ENCODE results near the gene OR2K2. TPM values are rescaled to one million over a fixed set of nuclear protein-coding genes. Genes with fewer than 3 reads are reported as not detected.

Gene OR2K2
- polyA plus RNA-seq, 2 of the 4 experiments (the other 2 are of a cell fraction): not detected

DNA sequence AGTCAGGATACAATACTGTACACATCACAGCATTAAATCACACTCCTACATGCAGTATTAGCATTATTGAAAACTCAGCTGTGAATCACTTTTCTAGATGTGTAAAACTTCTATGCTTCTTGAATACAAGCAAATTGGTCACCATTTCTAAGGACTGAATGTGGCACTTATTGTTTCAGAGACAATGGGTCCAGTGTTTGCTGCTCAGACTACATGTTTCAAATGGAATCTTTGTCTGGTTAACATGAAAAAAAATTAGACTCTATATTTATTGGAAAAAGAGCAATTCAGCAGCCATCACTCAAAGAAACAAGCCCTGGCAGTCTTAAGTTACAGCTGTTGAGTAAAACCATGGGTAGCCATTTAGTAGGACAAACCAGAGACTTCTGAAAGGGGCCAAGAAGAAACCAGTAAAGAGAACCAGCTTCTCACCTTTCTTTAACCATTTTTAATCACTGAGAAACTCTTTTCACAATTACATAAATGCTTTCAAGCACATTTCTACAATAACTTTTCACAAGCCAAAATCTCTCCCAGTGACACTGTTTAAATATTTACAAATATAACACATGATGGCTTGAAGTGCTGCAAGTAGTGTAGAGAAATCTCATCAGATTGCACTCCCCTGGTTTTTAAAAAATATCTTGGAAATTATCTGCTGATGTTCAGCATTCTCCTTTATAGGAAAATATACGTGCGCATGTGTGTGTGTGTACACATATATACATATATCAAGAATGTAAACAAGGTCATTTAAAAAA is 35.2 kb downstream of the OR2K2 start:
- 85% methylated on average over 2 of the region's 2 CpGs for WGBS (ENCODE audit: missing lambda C conversion rate)
- no peak for FAIRE-seq
- H3K4me1 ChIP-seq: peaks cover 4% of the 10 kb centered on the region; the same call in 1 of the 3 replicates
- ChIA-PET CTCF (no interaction called here), POLR2A (interaction anchor here (0.5 kb wide), 1 partner anchor 31 kb away, joined by 3 read pairs; no protein-coding TSS in a partner anchor)
- ATAC-seq: no peak
- DNase-seq (ENCODE audit: low read depth in 1 of 2, low spot score in 1 of 2): no peak
- TF ChIP-seq, protein P1, sequence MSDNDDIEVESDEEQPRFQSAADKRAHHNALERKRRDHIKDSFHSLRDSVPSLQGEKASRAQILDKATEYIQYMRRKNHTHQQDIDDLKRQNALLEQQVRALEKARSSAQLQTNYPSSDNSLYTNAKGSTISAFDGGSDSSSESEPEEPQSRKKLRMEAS (IDR thresholded peaks at IDR 0.05): no peak
- TF ChIP-seq POLR2A (IDR thresholded peaks at IDR 0.05; ENCODE audit: low read length): no peak
- TF ChIP-seq EHMT2 (IDR thresholded peaks at IDR 0.05; ENCODE audit: low read depth): no peak
- TF ChIP-seq TP53 (CRISPR knock-in tag; IDR thresholded peaks at IDR 0.05): no peak
- no peak for TF ChIP-seq MAFK (IDR thresholded peaks at IDR 0.05; ENCODE audit: partially characterized antibody)
- TF ChIP-seq, protein P2, sequence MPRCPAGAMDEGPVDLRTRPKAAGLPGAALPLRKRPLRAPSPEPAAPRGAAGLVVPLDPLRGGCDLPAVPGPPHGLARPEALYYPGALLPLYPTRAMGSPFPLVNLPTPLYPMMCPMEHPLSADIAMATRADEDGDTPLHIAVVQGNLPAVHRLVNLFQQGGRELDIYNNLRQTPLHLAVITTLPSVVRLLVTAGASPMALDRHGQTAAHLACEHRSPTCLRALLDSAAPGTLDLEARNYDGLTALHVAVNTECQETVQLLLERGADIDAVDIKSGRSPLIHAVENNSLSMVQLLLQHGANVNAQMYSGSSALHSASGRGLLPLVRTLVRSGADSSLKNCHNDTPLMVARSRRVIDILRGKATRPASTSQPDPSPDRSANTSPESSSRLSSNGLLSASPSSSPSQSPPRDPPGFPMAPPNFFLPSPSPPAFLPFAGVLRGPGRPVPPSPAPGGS (IDR thresholded peaks at IDR 0.05): no peak
- no peak for TF ChIP-seq NFE2L2 (conservative IDR thresholded peaks at IDR 0.05; ENCODE audit: low read length)
- TF ChIP-seq TFCP2L1 (CRISPR knock-in tag; IDR thresholded peaks at IDR 0.05): no peak
- TF ChIP-seq EP300 (IDR thresholded peaks at IDR 0.05): no peak
- TF ChIP-seq MAZ (IDR thresholded peaks at IDR 0.05; ENCODE audit: borderline replicate concordance, low read depth, low read length): no peak
- no peak for TF ChIP-seq BHLHE40 (IDR thresholded peaks at IDR 0.05; ENCODE audit: low read depth, low read length)
- no peak for TF ChIP-seq HEYL (CRISPR knock-in tag; IDR thresholded peaks at IDR 0.05)
- TF ChIP-seq KDM5A (IDR thresholded peaks at IDR 0.05): no peak
- no peak for TF ChIP-seq CTCF (IDR thresholded peaks at IDR 0.05)
- TF ChIP-seq CHD4 (IDR thresholded peaks at IDR 0.05; ENCODE audit: borderline replicate concordance): no peak
- no peak for TF ChIP-seq CBX2 (IDR thresholded peaks at IDR 0.05; ENCODE audit: borderline replicate concordance, low read depth)
- TF ChIP-seq RFX5 (IDR thresholded peaks at IDR 0.05): no peak
- no peak for TF ChIP-seq JUN (IDR thresholded peaks at IDR 0.05)
- TF ChIP-seq, protein P3, sequence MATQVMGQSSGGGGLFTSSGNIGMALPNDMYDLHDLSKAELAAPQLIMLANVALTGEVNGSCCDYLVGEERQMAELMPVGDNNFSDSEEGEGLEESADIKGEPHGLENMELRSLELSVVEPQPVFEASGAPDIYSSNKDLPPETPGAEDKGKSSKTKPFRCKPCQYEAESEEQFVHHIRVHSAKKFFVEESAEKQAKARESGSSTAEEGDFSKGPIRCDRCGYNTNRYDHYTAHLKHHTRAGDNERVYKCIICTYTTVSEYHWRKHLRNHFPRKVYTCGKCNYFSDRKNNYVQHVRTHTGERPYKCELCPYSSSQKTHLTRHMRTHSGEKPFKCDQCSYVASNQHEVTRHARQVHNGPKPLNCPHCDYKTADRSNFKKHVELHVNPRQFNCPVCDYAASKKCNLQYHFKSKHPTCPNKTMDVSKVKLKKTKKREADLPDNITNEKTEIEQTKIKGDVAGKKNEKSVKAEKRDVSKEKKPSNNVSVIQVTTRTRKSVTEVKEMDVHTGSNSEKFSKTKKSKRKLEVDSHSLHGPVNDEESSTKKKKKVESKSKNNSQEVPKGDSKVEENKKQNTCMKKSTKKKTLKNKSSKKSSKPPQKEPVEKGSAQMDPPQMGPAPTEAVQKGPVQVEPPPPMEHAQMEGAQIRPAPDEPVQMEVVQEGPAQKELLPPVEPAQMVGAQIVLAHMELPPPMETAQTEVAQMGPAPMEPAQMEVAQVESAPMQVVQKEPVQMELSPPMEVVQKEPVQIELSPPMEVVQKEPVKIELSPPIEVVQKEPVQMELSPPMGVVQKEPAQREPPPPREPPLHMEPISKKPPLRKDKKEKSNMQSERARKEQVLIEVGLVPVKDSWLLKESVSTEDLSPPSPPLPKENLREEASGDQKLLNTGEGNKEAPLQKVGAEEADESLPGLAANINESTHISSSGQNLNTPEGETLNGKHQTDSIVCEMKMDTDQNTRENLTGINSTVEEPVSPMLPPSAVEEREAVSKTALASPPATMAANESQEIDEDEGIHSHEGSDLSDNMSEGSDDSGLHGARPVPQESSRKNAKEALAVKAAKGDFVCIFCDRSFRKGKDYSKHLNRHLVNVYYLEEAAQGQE (IDR thresholded peaks at IDR 0.05): no peak
- no peak for TF ChIP-seq HOXB5 (CRISPR knock-in tag; IDR thresholded peaks at IDR 0.05)
- no peak overlapping the region for H3K4me3 ChIP-seq
- H3K4me2 ChIP-seq: no peak overlapping the region
- no peak overlapping the region for H3K27ac ChIP-seq
- H3K9me3 ChIP-seq: no peaks in the 10 kb centered on the region; the same call in 2 of the 3 replicates

DNA sequence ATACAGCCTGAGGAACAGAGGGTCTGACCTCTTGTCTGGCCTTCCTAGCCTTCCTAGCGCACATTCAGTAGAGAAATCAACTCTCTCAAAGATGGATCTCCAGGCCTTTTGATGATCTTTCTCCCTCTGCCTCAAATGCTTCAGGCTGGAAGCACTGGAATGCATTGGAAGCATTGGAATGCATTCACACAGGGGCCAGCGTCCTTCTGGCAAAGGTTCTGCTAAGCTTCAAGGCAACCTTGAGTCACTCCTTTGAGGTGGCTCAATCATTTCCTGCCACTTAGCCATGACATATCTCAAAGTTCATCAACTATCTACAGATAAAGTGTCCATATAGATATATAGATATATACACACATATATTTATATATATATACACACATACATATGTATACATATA is 42.9 kb downstream of the OR2K2 start:
- CTCF ChIA-PET: interaction anchor here (0.8 to 1.0 kb wide), 2 partner anchors 12 to 14 kb away, joined by 3 read pairs; no protein-coding TSS in a partner anchor

More for the DNA sequence above, 42.9 kb downstream of the OR2K2 start:
- ATAC-seq (no peak), FAIRE-seq (no peak), DNase-seq (ENCODE audit: low read depth in 1 of 2, low spot score in 1 of 2) (peak in 1 of 2 experiments; percentile 6)
- WGBS (ENCODE audit: missing lambda C conversion rate): 61% methylated on average over 2 of the region's 2 CpGs
- Histone ChIP-seq H3K4me2 (no peak overlapping the region), H3K4me1 (no peaks in the 10 kb centered on the region), H3K9me3 (no peaks in the 10 kb centered on the region), H3K4me3 (no peak overlapping the region), H3K27ac (no peak overlapping the region)
- POLR2A ChIA-PET: no interaction called here
- TF ChIP-seq POLR2AphosphoS2 (conservative IDR thresholded peaks at IDR 0.05; ENCODE audit: low read length): no peak
- TF ChIP-seq CHD2 (IDR thresholded peaks at IDR 0.05; ENCODE audit: low read length, partially characterized antibody): no peak
- no peak for TF ChIP-seq BHLHE40 (IDR thresholded peaks at IDR 0.05; ENCODE audit: low read depth, low read length)
- no peak for TF ChIP-seq ZFP36 (IDR thresholded peaks at IDR 0.05; ENCODE audit: borderline replicate concordance, partially characterized antibody)
- no peak for TF ChIP-seq RCOR1 (IDR thresholded peaks at IDR 0.05; ENCODE audit: low read depth, low read length)
- no peak for TF ChIP-seq HEYL (CRISPR knock-in tag; IDR thresholded peaks at IDR 0.05)
- TF ChIP-seq CBX8 (IDR thresholded peaks at IDR 0.05): no peak
